GM12873 (cell line): ENCODE results near the gene ARHGEF28.

Experiments
- CTCF ChIP-seq: IDR thresholded peaks from 2 replicates; pipeline ENCODE4 v1.5.1; 2012; ENCODE audit warnings: low read depth, mild to moderate bottlenecking, moderate library complexity, low read length, control low read depth; ENCODE audit not compliant: insufficient read depth; ENCODE audit errors: missing control alignments

Gene ARHGEF28

GRCh38 chr5:73911761-73912393 is 285.9 kb downstream of the ARHGEF28 start:
- TF ChIP-seq CTCF = no peak

- no peak for TF ChIP-seq CTCF
Observed at GRCh38 chr5:73912821-73913271, 286.9 kb downstream of the ARHGEF28 start.

- no peak for TF ChIP-seq CTCF
Observed at GRCh38 chr5:73913971-73914370, 288.0 kb downstream of the ARHGEF28 start.

GRCh38 chr5:73915345-73915744 is 289.3 kb downstream of the ARHGEF28 start:
- no peak for TF ChIP-seq CTCF

- TF ChIP-seq CTCF = no peak
Observed at GRCh38 chr5:73917433-73917832, 291.4 kb downstream of the ARHGEF28 start.

GRCh38 chr5:73917891-73918290 is 291.9 kb downstream of the ARHGEF28 start:
- no peak for TF ChIP-seq CTCF

GRCh38 chr5:73918791-73919221 is 292.8 kb downstream of the ARHGEF28 start:
- TF ChIP-seq CTCF = no peak
